NAMALWA (cell line): ENCODE measurements around the gene VENTX.

ENCODE experiments used
- DNase-seq: peaks from one replicate; pipeline ENCODE4 v3.0.0-alpha.2; 2015; ENCODE audit warnings: low spot score

VENTX gene

GRCh38 chr10:133272301-133272963 is 34.8 kb downstream of the VENTX start:
- DNase-seq, result no peak

- DNase-seq, result no peak
These were observed 35.3 kb downstream of the VENTX start for GRCh38 chr10:133272964-133273420.

- DNase-seq, result no peak
These were observed 36.0 kb downstream of the VENTX start for GRCh38 chr10:133273534-133274143.

DNA sequence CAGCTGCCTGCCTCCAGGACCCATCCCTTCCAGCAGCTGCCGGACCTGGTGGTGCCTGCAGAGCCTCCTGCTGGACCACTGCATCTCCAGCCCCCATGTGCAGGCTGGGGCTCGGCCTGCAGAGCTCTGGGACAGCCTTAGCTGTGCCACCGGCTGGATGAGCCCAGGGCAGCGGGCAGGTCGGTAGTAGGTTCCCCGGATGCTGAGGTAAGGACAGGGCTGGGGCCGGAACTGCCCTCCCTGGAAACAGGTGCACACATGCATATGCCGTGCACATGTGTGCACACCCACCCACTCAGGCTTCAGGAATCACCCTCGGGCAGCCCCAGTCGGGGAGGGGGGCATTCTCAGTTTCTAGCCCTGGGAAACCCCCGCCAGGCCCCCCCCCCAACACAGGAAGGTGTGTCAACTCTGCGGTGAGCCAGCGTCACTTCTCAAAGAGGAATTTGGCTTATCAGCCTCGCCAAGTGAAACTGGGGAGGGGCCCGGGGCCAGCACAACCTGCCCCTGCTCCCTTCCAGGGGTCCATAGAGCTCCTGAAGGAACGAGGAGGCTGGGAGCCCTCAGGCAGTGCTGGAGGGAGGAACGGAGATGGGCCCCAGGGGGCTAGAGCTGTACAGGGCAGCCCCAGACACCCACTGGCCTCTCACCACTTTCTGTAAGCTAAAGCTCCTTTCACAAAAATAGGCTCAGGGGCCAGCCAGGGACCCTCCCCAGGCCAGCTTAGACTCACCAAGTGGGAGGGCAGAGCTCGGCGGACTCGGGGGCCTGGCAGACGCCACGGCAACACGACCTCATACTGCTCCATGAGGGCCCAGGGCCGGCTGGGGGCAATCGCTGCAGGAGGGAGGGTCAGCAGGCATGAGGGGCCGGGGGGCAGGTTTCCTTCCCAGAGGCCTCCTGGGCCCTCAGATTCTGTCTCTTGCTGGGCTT is 37.4 kb downstream of the VENTX start:
- peak; percentile 59 for DNase-seq

DNA sequence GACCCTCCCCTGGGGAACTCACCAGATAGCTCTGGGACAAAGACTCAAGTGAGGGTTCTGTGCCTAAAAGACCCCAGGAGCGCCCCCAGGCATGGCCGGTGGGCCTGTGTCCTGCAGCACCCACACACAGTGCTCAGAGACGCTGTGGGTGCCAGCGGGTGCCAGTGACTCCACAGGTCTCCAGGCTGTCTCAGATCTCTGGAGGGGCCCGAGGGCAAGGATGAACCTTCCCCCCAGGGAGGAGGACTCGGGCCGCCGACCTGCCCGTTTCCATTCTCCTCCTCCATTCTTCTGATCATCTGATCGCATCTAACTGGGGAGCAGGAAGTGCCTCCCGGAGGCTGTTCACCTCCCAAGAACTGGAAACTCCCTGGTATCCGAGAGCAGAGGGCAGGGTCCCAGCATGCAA is 38.0 kb downstream of the VENTX start:
- DNase-seq, result peak; percentile 68

DNA sequence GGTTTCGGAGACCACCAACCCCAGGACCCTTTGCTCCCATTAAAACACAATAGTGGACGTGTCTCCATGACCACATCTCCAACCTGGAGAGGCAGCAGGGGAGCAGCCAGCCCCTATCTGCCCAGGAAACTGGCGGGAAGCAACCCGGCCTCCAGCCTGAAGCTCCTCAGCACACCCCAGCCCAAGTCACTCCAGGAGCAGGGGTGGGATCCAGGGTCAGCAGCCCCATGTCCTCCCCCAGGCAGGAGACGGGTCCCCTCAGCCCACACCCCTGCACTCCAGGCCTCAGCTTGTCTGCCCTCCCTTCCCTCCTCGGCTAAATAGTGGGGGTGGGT is 38.4 kb downstream of the VENTX start:
- no peak for DNase-seq

- DNase-seq, result peak; percentile 58
These were observed 39.0 kb downstream of the VENTX start, which contains the start of gene ADAM8 for GRCh38 chr10:133276435-133277201. ADAM8 (minus strand) TSS chr10:133276868; CDS start chr10:133276817, 51 bp downstream.

DNA sequence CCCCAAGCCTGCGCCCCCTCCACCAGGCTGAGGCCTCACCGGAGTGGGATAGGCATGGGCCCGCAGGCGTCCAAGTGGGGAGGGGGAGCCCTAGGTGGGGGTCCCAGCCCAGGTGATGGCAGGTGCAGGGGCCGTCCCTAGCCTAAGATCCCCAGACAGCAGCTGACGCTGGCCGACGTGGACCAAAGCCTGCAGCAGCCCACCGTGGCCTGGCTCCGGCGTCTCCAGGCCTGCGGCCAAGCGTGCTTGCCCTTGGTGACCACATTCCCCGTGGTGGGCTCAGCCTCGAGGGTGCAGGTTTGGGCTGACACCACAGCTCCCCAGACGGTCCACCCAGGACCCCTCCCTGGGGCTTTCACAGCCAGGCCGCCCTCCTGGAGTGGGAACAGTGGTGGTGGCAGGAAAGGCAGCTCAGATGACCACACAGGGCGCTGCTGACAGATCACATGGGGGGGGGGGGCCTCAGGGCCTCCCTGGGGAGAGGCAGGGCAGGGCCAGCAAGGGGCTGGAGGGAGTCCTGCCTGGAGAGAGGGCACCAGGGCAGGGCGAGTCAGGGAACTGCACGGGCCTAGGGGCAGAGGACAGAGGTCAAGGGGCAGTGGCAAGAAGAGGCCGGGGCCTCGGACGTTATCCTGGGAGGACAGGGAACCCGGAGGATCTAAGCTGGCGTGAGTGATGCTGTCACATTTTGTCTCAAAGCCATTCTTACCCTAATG is 39.8 kb downstream of the VENTX start:
- no peak for DNase-seq

GRCh38 chr10:133277993-133278576 is 40.4 kb downstream of the VENTX start:
- no peak for DNase-seq

DNA sequence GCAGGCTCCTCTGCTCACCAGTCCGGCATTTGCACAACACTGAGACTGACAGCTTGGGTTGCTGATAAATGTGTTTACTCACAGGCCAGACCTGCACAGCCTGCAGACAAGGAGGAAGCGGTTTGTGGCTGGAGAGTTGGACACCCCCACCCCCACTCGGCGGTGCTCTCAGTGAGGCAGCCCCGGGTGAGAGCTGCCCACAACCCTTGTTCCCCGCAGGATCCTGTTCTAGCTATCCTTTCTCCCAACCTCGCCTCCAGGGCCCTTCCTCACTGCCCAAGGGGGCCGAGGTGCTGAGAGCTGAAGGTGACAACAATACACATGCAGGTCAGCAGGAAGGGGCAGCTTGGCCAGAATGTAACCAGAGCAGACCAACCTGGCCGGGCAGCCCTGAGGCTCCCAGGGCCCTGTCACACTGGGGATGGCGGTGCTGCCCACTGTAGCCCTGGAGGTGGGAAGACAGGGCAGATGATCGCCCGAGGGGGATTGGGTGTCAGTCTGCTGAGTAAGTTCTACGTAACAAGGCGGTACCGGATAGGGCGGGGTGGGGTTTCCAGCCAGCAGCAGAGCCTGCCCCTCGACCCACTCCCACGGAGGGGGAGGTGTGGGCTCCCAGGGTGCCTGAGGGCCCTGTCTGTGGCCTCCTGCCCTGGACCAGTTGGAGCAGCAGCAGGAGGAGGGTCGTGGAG is 41.1 kb downstream of the VENTX start:
- DNase-seq, result peak; percentile 43

DNA sequence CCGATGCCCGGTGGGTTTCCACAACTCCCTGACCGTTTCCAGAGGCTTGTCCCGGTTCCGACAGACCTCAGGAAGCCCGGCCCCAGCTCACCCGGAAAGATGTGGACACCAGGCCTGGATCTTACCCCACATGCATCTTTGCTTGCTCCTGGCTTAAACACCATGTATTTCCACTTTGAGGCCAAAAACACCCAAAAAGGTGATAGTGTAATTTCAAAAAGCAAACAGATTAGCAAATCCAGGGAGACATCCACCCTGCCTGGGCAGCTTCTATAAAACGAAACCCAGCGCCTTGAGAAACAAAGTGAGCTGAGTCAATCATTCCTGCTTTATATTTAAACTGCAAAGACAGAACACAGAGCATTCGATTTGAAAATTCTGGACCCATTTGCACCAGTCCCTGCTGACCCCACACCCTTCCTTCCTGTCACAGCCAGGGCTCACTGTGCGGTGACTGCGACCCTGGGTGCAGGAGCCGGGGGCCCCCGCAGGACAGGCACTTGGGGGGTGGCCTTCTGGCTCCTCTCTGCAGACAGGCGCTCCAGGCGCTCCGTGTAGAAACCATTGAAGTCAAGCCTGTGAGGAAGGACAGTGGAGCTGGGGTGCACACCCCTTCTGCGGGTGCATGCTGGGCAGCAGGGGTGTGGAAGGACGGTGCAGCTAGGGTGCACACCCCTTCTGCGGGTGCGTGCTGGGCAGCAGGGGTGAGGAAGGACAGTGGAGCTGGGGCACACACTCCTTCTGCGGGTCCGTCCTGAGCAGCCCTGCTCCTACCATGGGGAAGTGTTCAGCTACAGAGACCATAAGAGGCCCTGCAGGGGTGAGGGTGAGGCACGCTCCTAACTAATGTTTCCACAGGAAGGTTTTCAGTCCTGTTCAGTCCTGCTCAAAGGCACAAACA is 41.9 kb downstream of the VENTX start:
- DNase-seq, result no peak

DNA sequence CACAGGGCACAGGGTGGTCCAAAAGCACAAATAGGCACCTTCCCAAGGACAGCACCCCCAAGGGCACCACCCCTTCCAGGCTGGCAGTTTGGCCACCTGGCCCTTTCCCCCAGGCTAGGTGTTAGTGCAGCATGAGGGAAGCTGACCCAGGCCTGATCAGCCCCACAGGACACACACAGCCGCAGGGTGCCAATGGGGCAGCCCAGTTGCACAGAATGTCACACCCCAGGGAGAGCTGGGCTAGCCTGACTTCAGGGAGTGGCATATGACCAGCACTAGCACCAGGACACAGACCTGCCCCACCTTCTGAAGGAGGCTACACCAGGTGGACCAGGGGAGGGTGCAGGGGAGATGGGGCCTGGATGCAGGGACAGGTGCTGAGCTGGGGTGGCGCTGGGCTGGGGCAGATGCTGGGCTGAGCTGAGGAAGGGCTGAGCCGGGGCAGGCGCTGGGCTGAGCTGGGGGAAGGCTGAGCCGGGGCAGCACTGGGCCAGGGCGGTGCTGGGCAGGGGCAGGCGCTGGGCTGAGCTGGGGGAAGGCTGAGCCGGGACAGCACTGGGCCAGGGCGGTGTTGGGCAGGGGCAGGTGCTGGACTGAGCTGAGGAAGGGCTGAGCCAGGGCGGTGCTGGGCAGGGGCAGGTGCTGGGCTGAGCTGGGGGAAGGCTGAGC is 42.9 kb downstream of the VENTX start:
- no peak for DNase-seq

DNA sequence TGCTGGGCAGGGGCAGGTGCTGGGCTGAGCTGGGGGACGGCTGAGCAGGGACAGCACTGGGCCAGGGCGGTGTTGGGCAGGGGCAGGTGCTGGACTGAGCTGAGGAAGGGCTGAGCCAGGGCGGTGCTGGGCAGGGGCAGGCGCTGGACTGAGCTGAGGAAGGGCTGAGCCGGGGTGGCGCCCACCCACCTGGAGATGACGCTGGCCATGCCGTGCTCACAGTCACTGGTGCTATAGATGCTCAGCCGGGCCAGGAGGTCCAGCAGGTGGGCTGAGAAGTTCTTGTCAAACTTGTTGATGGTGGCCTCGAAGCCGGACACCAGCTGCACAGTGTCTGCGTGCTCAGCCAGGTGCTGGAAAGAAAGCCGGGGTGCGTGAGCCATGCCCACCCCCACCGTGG is 43.4 kb downstream of the VENTX start:
- DNase-seq, result no peak

DNA sequence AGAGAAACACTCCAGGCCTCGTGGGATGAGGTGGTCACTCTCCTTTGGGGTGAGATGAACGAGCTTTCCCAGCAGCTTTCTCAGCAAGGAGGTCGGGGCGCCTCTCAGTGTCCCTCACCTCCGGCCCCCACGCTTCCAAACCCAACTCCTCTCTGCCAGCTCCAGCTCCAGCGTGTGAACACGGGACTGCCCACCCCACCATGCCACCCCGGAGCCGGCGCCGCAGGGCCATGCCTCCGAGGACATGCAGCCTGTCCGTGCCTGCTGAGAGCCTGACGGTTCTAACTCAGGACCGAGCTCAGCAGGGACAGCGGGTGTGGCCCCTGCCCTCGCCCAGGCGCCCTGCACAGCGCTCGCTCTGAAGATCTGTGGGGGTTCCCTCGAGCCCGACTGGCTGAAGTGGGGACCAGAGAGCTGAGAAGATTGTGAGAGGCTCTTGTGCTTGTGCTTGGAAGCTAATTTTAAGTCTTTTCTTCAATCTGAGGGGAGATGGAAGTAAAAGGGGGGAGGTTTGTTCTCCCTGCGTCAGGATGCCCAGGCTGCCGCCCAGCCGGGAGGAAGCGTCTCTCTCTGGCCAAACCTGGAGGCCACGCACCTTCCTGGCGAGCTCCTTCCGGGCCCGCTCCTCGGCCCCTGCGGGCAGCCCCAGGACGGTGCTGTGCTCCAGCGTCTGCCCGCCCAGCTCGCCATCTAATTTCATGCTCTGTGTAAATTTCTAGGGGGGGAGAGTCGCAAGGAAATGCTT is 44.1 kb downstream of the VENTX start:
- DNase-seq, result no peak

DNA sequence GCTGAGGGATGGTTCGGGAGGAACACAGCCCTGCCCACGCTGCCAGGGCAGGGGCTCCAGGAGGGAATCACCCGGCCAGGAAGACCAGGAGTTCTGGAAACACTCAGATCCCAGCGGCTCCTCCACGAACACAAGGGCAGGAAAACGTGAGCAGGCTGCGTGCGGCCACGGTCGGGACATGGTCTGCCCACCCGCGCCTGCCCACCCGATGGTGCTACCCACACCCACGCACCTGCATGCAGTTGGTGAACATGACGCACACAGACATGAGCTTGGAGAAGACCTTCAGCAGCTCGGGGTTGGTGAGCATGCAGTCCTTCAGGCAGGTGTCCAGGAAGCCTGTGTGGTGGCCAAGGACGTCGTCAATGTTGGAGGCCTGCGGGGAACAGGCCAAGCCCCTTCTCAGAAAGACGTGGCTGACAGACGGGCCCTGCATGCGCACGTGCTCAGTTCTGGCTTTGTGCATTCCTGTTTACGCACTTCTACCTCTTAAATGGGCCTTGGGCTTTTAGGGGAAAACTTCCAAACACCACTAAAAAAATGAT is 45.3 kb downstream of the VENTX start:
- DNase-seq, result no peak

- DNase-seq, result no peak
These were observed 46.3 kb downstream of the VENTX start for GRCh38 chr10:133283931-133284330.

GRCh38 chr10:133285217-133285616 is 47.6 kb downstream of the VENTX start:
- no peak for DNase-seq

GRCh38 chr10:133286366-133286765 is 48.7 kb downstream of the VENTX start:
- no peak for DNase-seq
